Measurements from ENCODE around the gene SNX10. TPM values are rescaled to one million over a fixed set of nuclear protein-coding genes. Genes with fewer than 3 reads are reported as not detected.

Gene SNX10
- total RNA-seq, 2 donors from 2014 or later: 13.2 to 19.3 TPM

GRCh38 chr7:26404189-26404996 lies 112.7 kb downstream of the SNX10 start:
- H3K4me3 Mint-ChIP-seq: no peak overlapping the region
- WGBS, 2 experiments (ENCODE audit: insufficient coverage in 1 of 2, insufficient read length in 1 of 2): 93 to 96% methylated on average over 9 to 10 of the region's 10 CpGs
- H3K36me3 ChIP-seq (ENCODE audit: control insufficient read depth, insufficient read depth, low read length): no peaks in the 10 kb centered on the region
- H3K9me3 Mint-ChIP-seq: peaks cover 10% of the 10 kb centered on the region
- TF ChIP-seq CTCF (conservative IDR thresholded peaks at IDR 0.05): no peak
- H3K27ac Mint-ChIP-seq: peak overlapping the region; percentile 32
- no peak overlapping the region for H3K4me3 ChIP-seq (ENCODE audit: low read length)
- no peaks in the 10 kb centered on the region for H3K9me3 ChIP-seq (ENCODE audit: control insufficient read depth, low read length)
- H3K27ac ChIP-seq (ENCODE audit: low read depth, low read length): no peak overlapping the region
- peaks cover 16% of the 10 kb centered on the region for H3K27me3 ChIP-seq (ENCODE audit: control insufficient read depth, insufficient read depth, low read length, poor library complexity, severe bottlenecking)
- no peaks in the 10 kb centered on the region for H3K4me1 ChIP-seq (ENCODE audit: control insufficient read depth, insufficient read depth, low read length)
- peaks cover under 1% of the 10 kb centered on the region for H3K4me1 Mint-ChIP-seq
- no peak overlapping the region for H3K9ac ChIP-seq (ENCODE audit: extremely low read depth, low read length, poor library complexity, severe bottlenecking)
- H3K36me3 Mint-ChIP-seq (ENCODE audit: low read depth): no peaks in the 10 kb centered on the region
- H3K27me3 Mint-ChIP-seq (ENCODE audit: insufficient read depth): peaks cover 6% of the 10 kb centered on the region
- DNase-seq: no peak

- Mint-ChIP-seq H3K4me3 (no peak overlapping the region), H3K4me1 (peaks cover 8% of the 10 kb centered on the region), H3K9me3 (peaks cover 10% of the 10 kb centered on the region), H3K27ac (no peak overlapping the region), H3K36me3 (ENCODE audit: low read depth) (no peaks in the 10 kb centered on the region), H3K27me3 (ENCODE audit: insufficient read depth) (no peaks in the 10 kb centered on the region)
- Histone ChIP-seq H3K27me3 (ENCODE audit: control insufficient read depth, insufficient read depth, low read length, poor library complexity, severe bottlenecking) (no peaks in the 10 kb centered on the region), H3K9me3 (ENCODE audit: control insufficient read depth, low read length) (no peaks in the 10 kb centered on the region), H3K36me3 (ENCODE audit: control insufficient read depth, insufficient read depth, low read length) (no peaks in the 10 kb centered on the region), H3K4me3 (ENCODE audit: low read length) (no peak overlapping the region), H3K4me1 (ENCODE audit: control insufficient read depth, insufficient read depth, low read length) (peaks cover 3% of the 10 kb centered on the region), H3K9ac (ENCODE audit: extremely low read depth, low read length, poor library complexity, severe bottlenecking) (no peak overlapping the region), H3K27ac (ENCODE audit: low read depth, low read length) (no peak overlapping the region)
- DNase-seq: no peak
- no peak for TF ChIP-seq CTCF (conservative IDR thresholded peaks at IDR 0.05)
- 100% methylated on average over 1 to 2 of the region's 2 CpGs for WGBS, 2 experiments (ENCODE audit: insufficient coverage in 1 of 2, insufficient read length in 1 of 2)
Observed at GRCh38 chr7:26406433-26406832, 114.8 kb downstream of the SNX10 start.

GRCh38 chr7:26409661-26410547 lies 118.2 kb downstream of the SNX10 start:
- H3K27me3 Mint-ChIP-seq (ENCODE audit: insufficient read depth): no peaks in the 10 kb centered on the region
- Histone ChIP-seq H3K36me3 (ENCODE audit: control insufficient read depth, insufficient read depth, low read length) (no peaks in the 10 kb centered on the region), H3K27me3 (ENCODE audit: control insufficient read depth, insufficient read depth, low read length, poor library complexity, severe bottlenecking) (no peaks in the 10 kb centered on the region), H3K4me1 (ENCODE audit: control insufficient read depth, insufficient read depth, low read length) (peaks cover 3% of the 10 kb centered on the region), H3K27ac (ENCODE audit: low read depth, low read length) (no peak overlapping the region), H3K9me3 (ENCODE audit: control insufficient read depth, low read length) (no peaks in the 10 kb centered on the region), H3K9ac (ENCODE audit: extremely low read depth, low read length, poor library complexity, severe bottlenecking) (no peak overlapping the region), H3K4me3 (ENCODE audit: low read length) (no peak overlapping the region)
- no peak overlapping the region for H3K4me3 Mint-ChIP-seq
- no peak for DNase-seq
- peaks cover 8% of the 10 kb centered on the region for H3K4me1 Mint-ChIP-seq
- 86 to 91% methylated on average over 2 to 5 of the region's 5 CpGs for WGBS, 2 experiments (ENCODE audit: insufficient coverage in 1 of 2, insufficient read length in 1 of 2)
- H3K27ac Mint-ChIP-seq: no peak overlapping the region
- peaks cover 10% of the 10 kb centered on the region for H3K9me3 Mint-ChIP-seq
- no peaks in the 10 kb centered on the region for H3K36me3 Mint-ChIP-seq (ENCODE audit: low read depth)
- no peak for TF ChIP-seq CTCF (conservative IDR thresholded peaks at IDR 0.05)
